Osteocyte (in vitro differentiated cells): ENCODE measurements around the gene LY6G5B. TPM values are rescaled to one million over a fixed set of nuclear protein-coding genes. Genes with fewer than 3 reads are reported as not detected.

Experiments used
- DNase-seq: peaks from one replicate; pipeline ENCODE4 v3.0.0; 2021; ENCODE audit warnings: mixed read lengths; ENCODE audit not compliant: unreplicated experiment; ENCODE audit errors: extremely low spot score
- H3K27ac Mint-ChIP-seq: one replicate; pipeline ENCODE4 v1.8.0; 2021; ENCODE audit warnings: mild to moderate bottlenecking, mixed read lengths; ENCODE audit not compliant: unreplicated experiment
- H3K27me3 Mint-ChIP-seq: one replicate; pipeline ENCODE4 v1.8.0; 2021; ENCODE audit warnings: mixed read lengths; ENCODE audit not compliant: unreplicated experiment
- H3K36me3 Mint-ChIP-seq: one replicate; pipeline ENCODE4 v1.8.0; 2021; ENCODE audit warnings: mixed read lengths; ENCODE audit not compliant: unreplicated experiment
- H3K4me1 Mint-ChIP-seq: one replicate; pipeline ENCODE4 v1.8.0; 2021; ENCODE audit warnings: mixed read lengths; ENCODE audit not compliant: unreplicated experiment
- H3K4me3 Mint-ChIP-seq: one replicate; pipeline ENCODE4 v1.8.0; 2021; ENCODE audit warnings: mild to moderate bottlenecking, moderate library complexity, mixed read lengths; ENCODE audit not compliant: unreplicated experiment
- H3K9me3 Mint-ChIP-seq: one replicate; pipeline ENCODE4 v1.8.0; 2021; ENCODE audit warnings: mixed read lengths; ENCODE audit not compliant: unreplicated experiment
- total RNA-seq: library from RNA; stranded (reverse); gene quantifications from 2 replicates; pipeline ENCODE4 v1.2.1, GENCODE V29; 2021
- TF ChIP-seq, protein P1 (sequence below): fragments of 200-600 bp; sonication (generic); IDR thresholded peaks from 2 replicates; pipeline ENCODE4 v1.5.0; 2021; ENCODE audit warnings: antibody characterized with exemption, mild to moderate bottlenecking, moderate library complexity

LY6G5B gene
- total RNA-seq, 1 donor from 2014 or later, result 17.6 TPM

GRCh38 chr6:31634969-31635575, 34.7 kb upstream of the LY6G5B start:
- Mint-ChIP-seq H3K9me3 (no peaks in the 10 kb centered on the region), H3K4me3 (no peak overlapping the region), H3K27ac (no peak overlapping the region)

GRCh38 chr6:31636698-31637596, 32.8 kb upstream of the LY6G5B start:
- DNase-seq, result no peak
- H3K27me3 Mint-ChIP-seq, result no peaks in the 10 kb centered on the region
- no peak overlapping the region for H3K27ac Mint-ChIP-seq
- H3K4me3 Mint-ChIP-seq, result no peak overlapping the region
- H3K36me3 Mint-ChIP-seq, result peaks cover 42% of the 10 kb centered on the region
- H3K4me1 Mint-ChIP-seq, result peaks cover 2% of the 10 kb centered on the region
- no peaks in the 10 kb centered on the region for H3K9me3 Mint-ChIP-seq
- TF ChIP-seq, protein P1, sequence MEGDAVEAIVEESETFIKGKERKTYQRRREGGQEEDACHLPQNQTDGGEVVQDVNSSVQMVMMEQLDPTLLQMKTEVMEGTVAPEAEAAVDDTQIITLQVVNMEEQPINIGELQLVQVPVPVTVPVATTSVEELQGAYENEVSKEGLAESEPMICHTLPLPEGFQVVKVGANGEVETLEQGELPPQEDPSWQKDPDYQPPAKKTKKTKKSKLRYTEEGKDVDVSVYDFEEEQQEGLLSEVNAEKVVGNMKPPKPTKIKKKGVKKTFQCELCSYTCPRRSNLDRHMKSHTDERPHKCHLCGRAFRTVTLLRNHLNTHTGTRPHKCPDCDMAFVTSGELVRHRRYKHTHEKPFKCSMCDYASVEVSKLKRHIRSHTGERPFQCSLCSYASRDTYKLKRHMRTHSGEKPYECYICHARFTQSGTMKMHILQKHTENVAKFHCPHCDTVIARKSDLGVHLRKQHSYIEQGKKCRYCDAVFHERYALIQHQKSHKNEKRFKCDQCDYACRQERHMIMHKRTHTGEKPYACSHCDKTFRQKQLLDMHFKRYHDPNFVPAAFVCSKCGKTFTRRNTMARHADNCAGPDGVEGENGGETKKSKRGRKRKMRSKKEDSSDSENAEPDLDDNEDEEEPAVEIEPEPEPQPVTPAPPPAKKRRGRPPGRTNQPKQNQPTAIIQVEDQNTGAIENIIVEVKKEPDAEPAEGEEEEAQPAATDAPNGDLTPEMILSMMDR, result no peak

More at GRCh38 chr6:31634969-31635575, 34.7 kb upstream of the LY6G5B start:
- TF ChIP-seq, protein P1, result no peak
- Mint-ChIP-seq H3K36me3 (peaks cover 38% of the 10 kb centered on the region), H3K27me3 (no peaks in the 10 kb centered on the region), H3K4me1 (peaks cover 2% of the 10 kb centered on the region)
- DNase-seq, result no peak

DNA sequence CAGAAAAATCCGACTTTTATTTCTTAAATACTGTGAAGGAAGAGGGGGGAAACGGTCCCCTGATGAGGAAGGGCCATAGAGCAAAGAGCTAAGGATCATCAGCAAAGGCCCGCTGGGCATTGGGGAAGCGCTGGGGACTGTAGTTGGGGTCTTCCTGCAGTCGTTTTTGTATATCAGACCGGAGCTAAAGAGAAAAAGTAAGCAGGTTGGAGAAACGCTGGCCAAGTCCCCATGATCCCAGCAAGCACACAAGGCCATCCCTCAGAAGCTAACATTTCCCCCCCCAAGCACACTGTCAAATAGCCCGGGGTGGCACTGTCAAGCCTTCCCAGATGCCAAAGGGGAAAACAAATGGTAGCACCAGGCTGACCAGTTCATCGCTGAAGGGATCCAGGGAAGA, 30.7 kb upstream of the LY6G5B start:
- Mint-ChIP-seq H3K4me1 (peaks cover under 1% of the 10 kb centered on the region), H3K9me3 (no peaks in the 10 kb centered on the region), H3K4me3 (no peak overlapping the region), H3K27me3 (no peaks in the 10 kb centered on the region), H3K36me3 (peaks cover 34% of the 10 kb centered on the region), H3K27ac (no peak overlapping the region)
- no peak for DNase-seq
- TF ChIP-seq, protein P1, result no peak

DNA sequence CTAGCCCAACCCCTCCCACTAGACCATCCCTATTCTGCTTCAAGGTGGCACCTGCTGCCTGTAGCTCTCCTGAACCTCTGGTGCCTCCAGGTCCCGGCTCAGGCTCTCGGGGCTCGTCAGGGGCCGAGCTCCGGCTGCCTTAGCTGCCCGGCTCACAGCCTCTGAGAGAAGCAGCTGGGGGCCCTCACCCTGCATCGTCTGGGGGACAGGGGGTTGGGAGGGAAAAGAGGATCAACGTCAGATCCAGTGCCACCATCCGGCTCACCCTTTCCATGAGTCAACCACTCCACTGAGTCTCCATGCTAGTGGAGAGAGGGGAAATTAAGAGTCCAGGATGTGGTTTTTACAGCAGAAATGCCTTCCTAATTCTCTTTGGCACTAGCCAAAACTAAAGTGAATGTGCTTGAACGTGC, 30.3 kb upstream of the LY6G5B start:
- TF ChIP-seq, protein P1, result no peak
- no peaks in the 10 kb centered on the region for H3K9me3 Mint-ChIP-seq
- peaks cover 33% of the 10 kb centered on the region for H3K36me3 Mint-ChIP-seq
- H3K4me3 Mint-ChIP-seq, result no peak overlapping the region
- DNase-seq, result no peak
- H3K4me1 Mint-ChIP-seq, result no peaks in the 10 kb centered on the region
- H3K27ac Mint-ChIP-seq, result no peak overlapping the region
- H3K27me3 Mint-ChIP-seq, result no peaks in the 10 kb centered on the region

GRCh38 chr6:31640612-31641011, 29.2 kb upstream of the LY6G5B start:
- H3K27ac Mint-ChIP-seq, result peak overlapping the region; percentile 23

More at GRCh38 chr6:31640612-31641011, 29.2 kb upstream of the LY6G5B start:
- Mint-ChIP-seq H3K27me3 (no peaks in the 10 kb centered on the region), H3K4me1 (no peaks in the 10 kb centered on the region), H3K9me3 (no peaks in the 10 kb centered on the region), H3K4me3 (no peak overlapping the region), H3K36me3 (peaks cover 32% of the 10 kb centered on the region)
- TF ChIP-seq, protein P1, result no peak
- no peak for DNase-seq
